Psoas muscle (tissue), 8 donors: ENCODE results near the gene KRTAP19-3. TPM values are rescaled to one million over a fixed set of nuclear protein-coding genes. Genes with fewer than 3 reads are reported as not detected.
"Not testable (repeated sequence)": the region's sequence is repeated elsewhere in the genome, so short reads cannot be mapped to it uniquely, and the experiment has no call there.

ENCODE experiments used
- ATAC-seq, 4 donors: fragments of 200-7000 bp; cut with Tn5 transposase; one replicate each; pipeline ENCODE4 v1.9.1; 2020; ENCODE audit warnings: moderate library complexity in 3 of 4, mild to moderate bottlenecking in 2 of 4
- DNase-seq, 2 donors: peaks; one replicate each; pipeline ENCODE4 v3.0.0-alpha.2; 2020
- H3K27ac ChIP-seq: fragments of 200-600 bp; one replicate; pipeline ENCODE4 v1.8.0; 2022
- H3K27me3 ChIP-seq, 3 donors: fragments of 200-600 bp in 1 of 3; one replicate each; pipeline versions ENCODE4 v1.6.1 to v1.8.0; 2013 to 2022; ENCODE audit warnings: low read length in 2 of 3, mild to moderate bottlenecking in 2 of 3, moderate library complexity in 1 of 3; ENCODE audit not compliant: insufficient read depth in 3 of 3
- H3K36me3 ChIP-seq, 2 donors: fragments of 200-600 bp in 1 of 2; one replicate each; pipeline versions ENCODE4 v1.6.1 to v1.8.0; 2013 to 2022; ENCODE audit warnings: low read depth in 1 of 2, mild to moderate bottlenecking in 1 of 2, moderate library complexity in 1 of 2; ENCODE audit not compliant: insufficient read depth in 1 of 2
- H3K4me1 ChIP-seq: fragments of 200-600 bp; one replicate; pipeline ENCODE4 v1.8.0; 2022
- H3K4me3 ChIP-seq: fragments of 200-600 bp; one replicate; pipeline ENCODE4 v1.8.0; 2022; ENCODE audit warnings: mild to moderate bottlenecking
- H3K9me3 ChIP-seq: fragments of 200-600 bp; one replicate; pipeline ENCODE4 v1.8.0; 2022
- CTCF ChIP-seq: fragments of 200-600 bp; IDR thresholded peaks from one replicate; pipeline ENCODE4 v1.8.0; 2022; ENCODE audit warnings: antibody characterized with exemption
- WGBS, 3 donors: extraction: QIAGEN DNeasy Blood & Tissue Kit; methylation state at CpG; one replicate each; pipeline versions ENCODE4 v1.1.6 to v1.1.7; 2013; 5-methylcytosine and 5-hydroxymethylcytosine counted together
- intact Hi-C, 2 donors: fragments of 100-400 bp; cut with DNase I; formaldehyde crosslinking; loops; one replicate each; pipeline versions ENCODE4 v1.11.0 to v1.14.2; 2022
- long read RNA-seq, 2 donors: library from polyadenylated mRNA; unstranded; transcript quantifications; one replicate each; pipeline ENCODE4 v2.0.0, GENCODE V29; 2021
- polyA plus RNA-seq, 3 donors: library from polyadenylated mRNA; stranded (reverse); fragments of 200-250 nt; gene quantifications; one replicate each; pipeline ENCODE4 v1.2.3, GENCODE V29; 2013
- total RNA-seq, 4 donors: library from RNA; stranded (reverse); fragmentation: NEBNext Ultra II Directional in 2 of 4; extraction: Animal tissue kit (Norgen Biotek cat#: 25700) in 2 of 4; gene quantifications; one replicate each; pipeline versions ENCODE4 v1.2.1 to v1.2.4, GENCODE V29; 2021 to 2023
- donor health status: healthy with polysubstance abuse.
- donor health status: DM: no; HTN: no; CAD: no; lungs with moderate emphysema.
- donor health status: Bipolar disorder and iron deficiency.
- donor health status: healthy.
- donor health status: DM: yes; HTN: yes; CAD: no.
- donor health status: DM: no; HTN: no; CAD: no.
- donor health status: DM: no; HTN: no; CAD: no.
- donor health status: DM: yes; HTN: yes; CAD: no.

KRTAP19-3 gene
- total RNA-seq (1 to 10 TPM in 2 of 4 donors, under 1 TPM in 1, not detected in 1; 0.64 to 3.0 (median 1.1) TPM), polyA plus RNA-seq (not detected)
- long read RNA-seq, donor 1, result 0 reads
- long read RNA-seq, donor 2, result 0 reads

- Histone ChIP-seq H3K27me3 (no peaks in the 10 kb centered on the region), H3K4me3 (no peak within 1 kb of the TSS), H3K9me3 (peaks cover 3% of the 10 kb centered on the region), H3K36me3 (no peaks in the 10 kb centered on the region), H3K4me1 (no peaks in the 10 kb centered on the region), H3K27ac (no peak within 1 kb of the TSS)
- 65 to 72% (median 69%) methylated on average over 2 of the region's 2 CpGs for WGBS, 3 donors
- intact Hi-C loops, result no loop called here
- no peak for TF ChIP-seq CTCF
- ATAC-seq (peak in 1 of 4 donors; percentile 63), DNase-seq (no peak)
Measured at GRCh38 chr21:30491963-30492428, at the start of gene KRTAP19-3. Gene KRTAP19-3 (minus strand): TSS chr21:30492013. CDS start chr21:30491957, 56 bp downstream.

- H3K36me3 ChIP-seq, result no peaks in the 10 kb centered on the region
- 76 to 93% (median 77%) methylated on average over 1 of the region's 1 CpG for WGBS, 3 donors
- no peaks in the 10 kb centered on the region for H3K9me3 ChIP-seq
- TF ChIP-seq CTCF, result no peak
- intact Hi-C loops, result no loop called here
- no peaks in the 10 kb centered on the region for H3K27me3 ChIP-seq
- H3K27ac ChIP-seq, result no peak overlapping the region
- ATAC-seq, result no peak
- no peak overlapping the region for H3K4me3 ChIP-seq
- H3K4me1 ChIP-seq, result no peaks in the 10 kb centered on the region
- no peak for DNase-seq
Measured at GRCh38 chr21:30518876-30519275, 27.1 kb upstream of the KRTAP19-3 start.

- Histone ChIP-seq H3K27me3 (no peaks in the 10 kb centered on the region), H3K4me1 (no peaks in the 10 kb centered on the region), H3K9me3 (no peaks in the 10 kb centered on the region), H3K4me3 (no peak overlapping the region), H3K27ac (no peak overlapping the region), H3K36me3 (no peaks in the 10 kb centered on the region)
- DNase-seq (no peak), ATAC-seq (no peak)
- WGBS, 3 donors, result 73 to 79% (median 75%) methylated on average over 1 of the region's 1 CpG
- intact Hi-C loops, result no loop called here
- no peak for TF ChIP-seq CTCF
Measured at GRCh38 chr21:30515681-30516080, 23.9 kb upstream of the KRTAP19-3 start.

GRCh38 chr21:30505621-30506205, 13.9 kb upstream of the KRTAP19-3 start:
- H3K36me3 ChIP-seq, H3K4me1 ChIP-seq, H3K4me3 ChIP-seq, H3K27me3 ChIP-seq, ATAC-seq, H3K9me3 ChIP-seq, DNase-seq, intact Hi-C loops, H3K27ac ChIP-seq: not testable (repeated sequence)
- WGBS, 3 donors, result 27 to 33% (median 32%) methylated on average over 4 of the region's 4 CpGs

- DNase-seq (no peak), ATAC-seq (no peak)
- WGBS, 3 donors, result 81 to 92% (median 86%) methylated on average over 6 of the region's 6 CpGs
- Histone ChIP-seq H3K36me3 (no peaks in the 10 kb centered on the region), H3K9me3 (no peaks in the 10 kb centered on the region), H3K27ac (no peak within 1 kb of the TSS), H3K4me1 (no peaks in the 10 kb centered on the region), H3K4me3 (no peak within 1 kb of the TSS), H3K27me3 (no peaks in the 10 kb centered on the region)
- intact Hi-C loops, result no loop called here
- no peak for TF ChIP-seq CTCF
Measured at GRCh38 chr21:30502041-30502440, 10.2 kb upstream of the KRTAP19-3 start, which contains the start of gene KRTAP19-5. Gene KRTAP19-5 (minus strand): TSS chr21:30502141. CDS start chr21:30502090, 51 bp downstream.
